Right lobe of liver (tissue), 6 donors: ENCODE data around the gene ZWINT. TPM values are rescaled to one million over a fixed set of nuclear protein-coding genes. Genes with fewer than 3 reads are reported as not detected.

Source experiments
- ATAC-seq, 4 donors: fragments of 200-7000 bp; cut with Tn5 transposase; one replicate each; pipeline ENCODE4 v1.9.1; 2020; ENCODE audit warnings: mild to moderate bottlenecking in 4 of 4, moderate library complexity in 4 of 4
- DNase-seq, 3 donors: peaks; one replicate each; pipeline ENCODE4 v3.0.0-alpha.2; 2020
- H3K27ac ChIP-seq, 3 donors: fragments of 200-600 bp; one replicate each; pipeline ENCODE4 v1.8.0; 2022
- H3K27me3 ChIP-seq, 2 donors: fragments of 200-600 bp; one replicate each; pipeline ENCODE4 v1.8.0; 2022
- H3K36me3 ChIP-seq, 4 donors: fragments of 200-600 bp; sonication (generic) in 1 of 4; one replicate each; pipeline versions ENCODE4 v1.5.1 to v1.8.0; 2017 to 2022; ENCODE audit warnings: control low read depth in 1 of 4
- H3K4me1 ChIP-seq, 4 donors: fragments of 200-600 bp; sonication (generic) in 1 of 4; one replicate each; pipeline versions ENCODE4 v1.5.1 to v1.8.0; 2017 to 2022; ENCODE audit warnings: control low read depth in 1 of 4
- H3K4me3 ChIP-seq, 3 donors: fragments of 200-600 bp; one replicate each; pipeline ENCODE4 v1.8.0; 2022
- H3K9me3 ChIP-seq, 4 donors: fragments of 200-600 bp; sonication (generic) in 1 of 4; one replicate each; pipeline versions ENCODE4 v1.5.1 to v1.8.0; 2017 to 2022; ENCODE audit warnings: control low read depth in 1 of 4
- POLR2A ChIP-seq: fragments of 450-650 bp; IDR thresholded peaks from one replicate; pipeline ENCODE4 v1.6.1; 2017; ENCODE audit warnings: antibody characterized with exemption, mild to moderate bottlenecking
- WGBS: methylation state at CpG from one replicate; pipeline ENCODE4 v1.1.6; 2018; ENCODE audit warnings: low coverage, low lambda C conversion rate; ENCODE audit not compliant: insufficient coverage; ENCODE audit errors: missing lambda C conversion rate; 5-methylcytosine and 5-hydroxymethylcytosine counted together
- intact Hi-C, 2 donors: fragments of 100-400 bp; cut with DNase I; formaldehyde crosslinking; loops; one replicate each; pipeline versions ENCODE4 v1.11.2 to v1.14.1; 2022
- total RNA-seq, 6 experiments: library from RNA; depleted of rRNA in 2 of 6; stranded (reverse); fragments of >200 nt in 2 of 6; fragmentation: NEBNext Ultra II Directional in 3 of 6; extraction: Animal tissue kit (Norgen Biotek cat#: 25700) in 3 of 6; gene quantifications; one replicate each; pipeline versions ENCODE4 v1.1.0 to v1.2.4, GENCODE V29; 2016 to 2023
- TF ChIP-seq, protein P1 (sequence below), 4 donors: fragments of 200-600 bp in 3 of 4; fragments of 450-650 bp in 1 of 4; IDR thresholded peaks; one replicate each; pipeline versions ENCODE4 v1.5.1 to v1.8.0; 2016 to 2022; ENCODE audit warnings: antibody characterized with exemption in 4 of 4, mild to moderate bottlenecking in 2 of 4
- donor health status: DM: no; HTN: yes; CAD: no.
- donor health status: DM: no; HTN: no; CAD: no.
- donor health status: DM: no; HTN: no; CAD: no.
- donor health status: DM: no; HTN: yes; CAD: no.
- donor health status: DM: no; HTN: yes; CAD: no.

Gene ZWINT
- total RNA-seq, 6 experiments from 2014 or later, result 0.48 to 7.4 (median 2.1) TPM

DNA sequence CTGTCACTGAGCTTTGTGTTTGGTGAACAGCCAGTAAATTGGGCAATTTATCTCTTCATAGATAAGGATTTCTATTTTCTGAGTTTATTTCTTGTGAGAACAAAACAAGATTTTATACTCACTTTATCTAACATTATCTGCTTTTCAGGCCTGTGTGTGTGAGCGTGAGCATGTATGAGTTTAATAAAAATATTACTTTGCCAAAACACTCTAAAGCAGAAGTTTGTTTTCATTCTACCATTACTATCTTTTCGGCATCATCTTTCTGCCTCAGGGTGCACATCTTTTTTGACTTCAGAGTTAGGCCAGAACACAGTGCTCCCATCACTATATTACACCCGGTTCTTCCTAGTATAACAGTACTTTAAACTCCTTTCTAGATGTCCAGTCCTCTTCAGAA, 13.0 kb downstream of the ZWINT start:
- ATAC-seq (no peak), DNase-seq (no peak)
- H3K27me3 ChIP-seq, result no peaks in the 10 kb centered on the region
- no peaks in the 10 kb centered on the region for H3K9me3 ChIP-seq
- H3K4me1 ChIP-seq, result no peaks in the 10 kb centered on the region
- no peak for TF ChIP-seq POLR2A
- TF ChIP-seq, protein P1, sequence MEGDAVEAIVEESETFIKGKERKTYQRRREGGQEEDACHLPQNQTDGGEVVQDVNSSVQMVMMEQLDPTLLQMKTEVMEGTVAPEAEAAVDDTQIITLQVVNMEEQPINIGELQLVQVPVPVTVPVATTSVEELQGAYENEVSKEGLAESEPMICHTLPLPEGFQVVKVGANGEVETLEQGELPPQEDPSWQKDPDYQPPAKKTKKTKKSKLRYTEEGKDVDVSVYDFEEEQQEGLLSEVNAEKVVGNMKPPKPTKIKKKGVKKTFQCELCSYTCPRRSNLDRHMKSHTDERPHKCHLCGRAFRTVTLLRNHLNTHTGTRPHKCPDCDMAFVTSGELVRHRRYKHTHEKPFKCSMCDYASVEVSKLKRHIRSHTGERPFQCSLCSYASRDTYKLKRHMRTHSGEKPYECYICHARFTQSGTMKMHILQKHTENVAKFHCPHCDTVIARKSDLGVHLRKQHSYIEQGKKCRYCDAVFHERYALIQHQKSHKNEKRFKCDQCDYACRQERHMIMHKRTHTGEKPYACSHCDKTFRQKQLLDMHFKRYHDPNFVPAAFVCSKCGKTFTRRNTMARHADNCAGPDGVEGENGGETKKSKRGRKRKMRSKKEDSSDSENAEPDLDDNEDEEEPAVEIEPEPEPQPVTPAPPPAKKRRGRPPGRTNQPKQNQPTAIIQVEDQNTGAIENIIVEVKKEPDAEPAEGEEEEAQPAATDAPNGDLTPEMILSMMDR (IDR thresholded peaks at IDR 0.05), result no peak
- no peak overlapping the region for H3K4me3 ChIP-seq
- WGBS, result 75% methylated on average over 3 of the region's 3 CpGs
- intact Hi-C loops, result no loop called here
- no peak overlapping the region for H3K27ac ChIP-seq
- no peaks in the 10 kb centered on the region for H3K36me3 ChIP-seq

GRCh38 chr10:56346845-56347415, 14.1 kb downstream of the ZWINT start:
- H3K27me3 ChIP-seq, result no peaks in the 10 kb centered on the region
- H3K4me3 ChIP-seq, result no peak overlapping the region
- no peaks in the 10 kb centered on the region for H3K4me1 ChIP-seq
- intact Hi-C loops, result no loop called here
- TF ChIP-seq, protein P1 (IDR thresholded peaks at IDR 0.05), result no peak
- no peak for TF ChIP-seq POLR2A
- DNase-seq (no peak), ATAC-seq (no peak)
- no peaks in the 10 kb centered on the region for H3K9me3 ChIP-seq
- H3K27ac ChIP-seq, result no peak overlapping the region
- H3K36me3 ChIP-seq, result no peaks in the 10 kb centered on the region

- ATAC-seq (no peak), DNase-seq (no peak)
- no peak overlapping the region for H3K4me3 ChIP-seq
- no peak overlapping the region for H3K27ac ChIP-seq
- H3K4me1 ChIP-seq, result no peaks in the 10 kb centered on the region
- no peaks in the 10 kb centered on the region for H3K36me3 ChIP-seq
- intact Hi-C loops, result no loop called here
- no peak for TF ChIP-seq POLR2A
- TF ChIP-seq, protein P1 (IDR thresholded peaks at IDR 0.05), result no peak
- WGBS, result 55% methylated on average over 1 of the region's 1 CpG
- no peaks in the 10 kb centered on the region for H3K9me3 ChIP-seq
- no peaks in the 10 kb centered on the region for H3K27me3 ChIP-seq
Observed at GRCh38 chr10:56341612-56342011, 19.4 kb downstream of the ZWINT start.

DNA sequence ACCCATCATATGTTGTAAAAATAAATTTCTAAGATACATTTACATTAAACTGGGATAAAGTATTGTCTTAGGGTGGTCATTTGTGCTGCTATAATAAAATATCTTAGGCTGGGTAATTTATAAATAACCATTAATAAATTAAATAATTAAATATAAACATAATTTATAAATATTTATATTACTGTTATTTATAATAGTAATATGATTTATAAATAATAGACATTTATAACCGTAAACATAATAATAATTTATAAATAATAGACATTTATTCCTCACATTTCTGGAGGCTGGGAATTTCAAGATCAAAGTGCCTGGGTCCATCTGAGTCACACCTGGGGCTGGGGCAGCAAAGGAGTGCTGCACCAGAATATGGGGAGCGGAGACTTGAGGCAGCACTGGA, 31.1 kb downstream of the ZWINT start:
- Histone ChIP-seq H3K36me3 (no peaks in the 10 kb centered on the region), H3K4me3 (no peak overlapping the region), H3K27ac (no peak overlapping the region), H3K27me3 (no peaks in the 10 kb centered on the region), H3K4me1 (no peaks in the 10 kb centered on the region), H3K9me3 (no peaks in the 10 kb centered on the region)
- ATAC-seq, result no peak
- no peak for DNase-seq
- TF ChIP-seq, protein P1 (IDR thresholded peaks at IDR 0.05), result no peak
- TF ChIP-seq POLR2A, result no peak
- intact Hi-C loops, result no loop called here
- WGBS, result 78% methylated on average over 2 of the region's 2 CpGs

DNA sequence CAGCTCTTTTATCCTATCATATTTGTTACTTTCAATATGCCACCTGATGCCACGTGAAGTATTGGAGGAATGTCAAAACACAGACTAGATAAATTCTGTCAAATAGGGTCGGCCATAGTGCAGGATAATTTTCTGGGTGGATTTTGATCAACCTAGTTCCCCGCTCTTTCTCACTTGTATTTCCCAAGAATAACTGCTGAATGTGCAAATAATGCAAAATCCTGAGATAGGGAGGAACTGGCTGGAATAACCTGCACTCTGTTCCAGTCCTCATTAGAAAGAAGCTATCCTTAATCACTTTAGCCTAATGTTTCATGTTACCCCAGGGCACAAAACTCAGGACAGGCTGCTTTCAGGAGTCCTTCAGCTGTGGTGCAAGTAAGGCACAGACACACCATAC, 33.9 kb downstream of the ZWINT start:
- no peak overlapping the region for H3K4me3 ChIP-seq
- WGBS, result 54% methylated on average over 3 of the region's 3 CpGs

More for the DNA sequence above, 33.9 kb downstream of the ZWINT start:
- no peak for ATAC-seq
- TF ChIP-seq, protein P1 (IDR thresholded peaks at IDR 0.05), result no peak
- TF ChIP-seq POLR2A, result no peak
- Histone ChIP-seq H3K4me1 (no peaks in the 10 kb centered on the region), H3K36me3 (no peaks in the 10 kb centered on the region), H3K9me3 (no peaks in the 10 kb centered on the region), H3K27me3 (no peaks in the 10 kb centered on the region), H3K27ac (no peak overlapping the region)
- intact Hi-C loops, result no loop called here
- no peak for DNase-seq
